ENCODE data around the gene ZNF407.

The ZNF407 gene

DNA sequence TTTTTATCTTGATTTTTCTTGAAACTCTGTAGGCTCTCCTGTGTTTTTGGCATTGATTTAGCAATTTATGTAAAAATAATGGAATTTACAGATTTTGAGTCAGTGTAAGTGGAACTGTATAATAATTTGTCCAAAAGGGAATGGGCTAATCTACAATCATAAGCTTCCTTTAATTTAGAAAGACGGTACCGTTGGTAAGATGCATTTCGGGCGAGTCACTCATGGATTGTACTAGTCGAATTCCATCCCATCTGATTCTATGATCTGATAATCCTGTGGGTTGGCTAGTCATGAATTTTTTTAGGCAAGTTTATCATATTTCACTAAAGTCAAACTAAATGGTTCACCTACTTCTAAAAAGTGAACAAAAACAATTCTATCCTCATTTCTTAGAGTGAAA, 133.4 kb downstream of the ZNF407 start:
- no peak for DNase-seq

DNA sequence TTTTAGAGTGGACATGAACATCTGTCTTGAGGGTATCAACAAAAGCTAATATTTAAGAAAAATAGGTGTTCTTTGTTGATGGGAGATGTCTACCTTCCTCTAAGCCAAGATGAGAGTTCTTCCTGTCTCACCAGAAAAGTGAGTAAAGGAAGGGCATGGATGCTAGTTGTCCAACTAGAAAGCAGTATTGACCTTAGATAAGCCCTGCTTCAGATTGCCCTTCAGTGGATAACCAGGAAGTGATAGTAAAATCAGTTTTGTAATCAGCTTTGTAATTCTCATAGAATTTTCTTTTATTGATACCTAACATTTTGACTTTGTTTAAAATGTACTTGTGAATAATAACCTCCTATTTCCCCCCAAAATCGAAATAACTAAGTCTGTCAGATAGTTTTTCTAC, 134.7 kb downstream of the ZNF407 start:
- DNase-seq = no peak

DNA sequence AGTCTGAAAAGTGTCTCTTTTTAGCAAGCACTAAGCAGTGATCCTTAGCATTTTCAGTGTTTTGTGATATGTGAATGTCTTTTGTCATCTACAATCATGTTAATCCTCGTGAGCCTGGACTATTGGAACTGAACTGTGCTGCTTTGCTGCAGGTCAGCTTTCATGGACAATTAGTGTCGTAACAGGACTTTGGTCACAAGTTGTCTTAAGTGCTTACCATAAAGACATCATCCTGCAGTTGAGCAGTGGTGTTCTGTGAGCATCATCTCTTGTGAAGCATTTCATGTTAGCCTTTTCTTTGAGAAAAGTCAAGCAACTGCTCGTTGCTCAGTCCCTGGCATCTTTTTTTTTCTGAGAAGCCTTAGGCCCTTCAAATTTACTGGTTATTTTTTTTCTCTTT, 135.9 kb downstream of the ZNF407 start:
- no peak for DNase-seq

DNA sequence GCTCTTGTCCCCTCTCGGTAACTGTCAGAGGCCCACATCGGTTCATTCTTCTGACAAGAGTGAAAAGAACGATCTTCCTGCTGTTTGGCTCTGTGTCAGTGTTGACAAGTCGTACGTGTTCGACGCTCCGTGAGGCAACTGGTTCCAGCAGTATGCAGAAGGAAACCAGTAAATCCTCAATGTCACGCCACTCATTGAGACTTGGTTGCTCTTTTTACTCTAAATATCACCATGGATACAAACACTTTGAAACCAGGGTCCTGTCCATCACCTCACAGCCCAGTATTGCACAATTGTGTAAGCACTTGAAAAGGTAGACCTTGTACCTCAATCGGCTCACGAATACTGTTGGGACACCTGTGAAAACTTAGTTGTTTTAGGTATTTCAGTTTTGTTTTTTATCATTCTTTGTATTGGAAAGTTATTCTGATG, 136.4 kb downstream of the ZNF407 start:
- DNase-seq = no peak

DNA sequence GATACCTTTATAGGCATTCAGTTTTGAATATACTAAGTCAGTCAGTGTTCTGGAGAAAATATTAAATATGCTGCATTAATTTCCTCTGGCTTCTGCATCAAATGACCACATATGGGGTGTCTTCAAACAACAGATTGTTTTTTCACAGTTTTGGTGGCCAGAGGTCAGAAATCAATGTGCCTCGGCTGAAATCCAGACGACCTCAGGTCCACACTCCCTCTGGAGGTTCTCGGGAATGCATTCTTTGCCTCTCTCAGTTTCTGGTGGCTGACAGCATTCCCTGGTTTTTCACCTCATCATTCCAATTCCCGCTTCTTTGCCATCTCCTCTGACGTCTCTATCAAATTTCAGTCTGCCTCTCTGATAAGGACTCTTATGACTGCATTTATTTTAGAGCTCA, 142.3 kb downstream of the ZNF407 start:
- DNase-seq = no peak

DNA sequence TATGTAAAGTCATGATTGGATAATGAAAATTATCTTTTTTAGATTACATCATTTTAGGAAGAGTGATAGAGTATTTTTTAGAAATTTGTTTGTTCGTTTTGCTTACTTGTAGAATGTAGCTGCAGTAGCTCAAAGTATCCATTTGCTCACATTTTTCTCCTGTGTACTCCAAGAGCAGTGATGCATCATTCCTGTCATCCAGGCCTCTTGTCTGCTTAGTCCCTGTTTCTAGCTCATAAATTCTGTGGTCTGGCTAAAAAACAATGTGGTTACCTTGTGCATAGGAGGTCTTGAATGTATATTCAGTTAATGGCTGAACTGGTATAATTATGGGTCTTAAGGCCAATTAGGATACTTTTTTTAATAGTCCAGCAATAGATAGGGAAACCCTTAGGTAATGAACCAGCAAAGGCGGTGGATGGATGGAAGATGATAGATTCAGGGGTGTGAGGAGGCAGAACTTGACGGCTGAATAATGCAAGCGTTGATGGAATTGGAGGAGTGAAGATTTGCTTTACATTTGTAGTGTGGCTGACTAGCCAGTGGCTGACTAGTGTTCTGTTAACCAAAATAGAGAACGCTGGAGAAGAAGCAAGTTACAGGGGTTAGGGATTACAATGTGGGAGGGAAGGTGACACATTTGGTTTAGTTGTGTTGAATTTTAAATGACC, 145.0 kb downstream of the ZNF407 start:
- DNase-seq = no peak

DNA sequence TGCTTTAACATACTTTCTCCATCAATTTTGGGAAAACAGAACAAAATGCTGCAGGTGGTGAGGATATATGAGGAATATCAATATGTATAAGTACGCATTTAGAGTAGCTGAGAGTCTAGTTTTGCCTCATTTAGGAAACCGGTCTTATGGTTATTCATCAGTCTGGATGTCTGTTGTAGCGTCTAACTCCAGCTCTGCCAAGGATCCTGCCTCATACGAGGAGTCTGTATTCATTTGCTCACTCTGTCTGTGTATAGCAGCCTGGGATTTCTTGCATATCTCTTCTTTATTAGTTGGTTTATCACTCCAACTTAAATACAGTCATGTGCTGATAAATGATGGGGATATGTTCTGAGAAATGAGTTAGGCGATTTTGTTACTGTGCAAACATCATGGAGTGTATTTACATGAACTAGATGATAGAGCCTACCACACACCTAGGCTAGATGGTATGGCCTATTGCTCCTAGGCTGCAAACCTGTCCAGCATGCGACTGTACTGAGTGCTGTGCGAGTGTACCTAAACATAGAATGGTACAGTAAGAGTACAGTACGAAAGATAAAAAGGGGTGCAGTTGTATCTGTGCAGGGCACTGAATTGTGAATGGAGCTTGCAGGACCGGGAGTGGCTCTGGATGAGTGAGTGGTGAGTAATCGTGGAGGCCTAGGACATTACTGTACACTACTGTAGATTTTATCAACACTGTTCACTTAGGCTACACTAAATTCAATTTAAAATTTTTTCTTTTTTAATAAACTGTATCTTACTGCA, 148.1 kb downstream of the ZNF407 start:
- DNase-seq = no peak

DNA sequence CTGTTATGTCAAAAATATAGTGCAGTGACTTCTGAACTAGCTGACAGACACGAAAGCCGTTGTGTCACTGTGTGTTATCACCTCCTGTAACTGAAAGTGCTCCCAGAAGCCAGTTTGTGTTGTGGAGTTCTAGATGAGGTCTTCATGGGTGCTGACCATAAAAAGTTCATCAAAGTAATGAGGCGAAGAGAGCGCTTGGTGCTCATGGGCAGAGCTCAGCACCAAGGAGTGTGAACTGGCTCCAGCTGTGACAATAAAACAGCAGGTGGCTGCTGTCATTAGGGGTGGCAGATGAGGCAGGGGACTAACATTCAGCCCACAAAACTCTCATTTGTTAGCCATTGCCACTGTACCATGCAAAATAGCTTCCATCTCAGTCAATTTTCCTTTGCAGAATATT, 151.1 kb downstream of the ZNF407 start:
- no peak for DNase-seq

DNA sequence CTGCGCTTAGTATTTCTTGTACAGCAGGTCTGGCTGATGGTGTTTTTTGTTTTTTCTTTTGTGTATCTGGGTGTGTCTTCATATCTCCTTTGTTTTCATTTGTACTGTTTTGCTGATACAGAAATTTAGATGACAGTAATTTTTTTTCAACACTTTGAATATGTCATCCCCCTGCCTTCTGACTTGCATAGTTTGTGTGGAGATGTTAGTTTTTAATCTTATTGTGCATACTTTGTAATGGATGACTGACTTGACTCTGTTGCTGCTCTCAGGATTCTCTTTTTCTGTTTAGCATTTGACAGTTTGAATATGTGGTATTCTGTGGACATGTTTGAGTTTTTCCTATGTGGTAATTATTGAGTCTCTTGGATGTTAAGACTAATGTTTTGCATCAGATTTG, 161.3 kb downstream of the ZNF407 start:
- no peak for DNase-seq

DNA sequence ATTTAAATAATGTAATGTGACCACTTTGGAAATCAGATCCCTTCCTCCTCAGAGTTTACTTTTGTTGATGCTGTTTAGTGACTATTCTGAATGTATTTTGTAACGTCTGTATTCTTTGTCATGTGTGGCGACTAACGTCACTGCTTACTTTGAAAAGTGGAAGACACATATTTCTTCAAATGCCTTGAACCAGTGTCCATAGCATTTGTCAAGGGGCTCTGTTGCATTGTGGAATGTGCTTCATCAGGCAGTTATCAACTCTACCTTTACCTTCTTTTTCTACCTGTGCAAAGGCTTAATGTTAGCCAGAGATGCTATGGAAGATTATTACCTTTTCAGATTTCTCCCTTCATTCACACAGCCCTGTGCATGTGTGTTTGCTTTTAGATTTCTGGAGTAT, 162.4 kb downstream of the ZNF407 start:
- no peak for DNase-seq

DNA sequence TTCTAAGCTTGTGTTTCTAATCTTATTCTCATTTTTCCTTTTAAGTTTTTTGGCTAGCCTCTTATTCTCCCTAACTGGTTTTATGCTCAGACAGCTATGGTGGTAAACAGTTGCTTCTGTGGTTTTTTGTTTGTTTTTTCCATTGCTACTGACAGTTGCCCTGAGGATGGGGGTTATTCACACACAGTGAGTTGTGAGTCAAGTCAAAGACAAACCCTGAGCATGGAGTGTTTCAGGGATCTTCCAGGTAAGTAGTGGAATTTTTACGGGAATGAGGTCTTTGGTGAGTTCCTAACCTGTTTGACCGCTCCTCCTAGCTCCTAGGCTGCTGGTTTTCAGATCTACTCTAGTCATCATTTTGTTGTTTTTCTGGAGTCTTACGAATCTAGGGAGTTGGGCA, 162.8 kb downstream of the ZNF407 start:
- no peak for DNase-seq

DNA sequence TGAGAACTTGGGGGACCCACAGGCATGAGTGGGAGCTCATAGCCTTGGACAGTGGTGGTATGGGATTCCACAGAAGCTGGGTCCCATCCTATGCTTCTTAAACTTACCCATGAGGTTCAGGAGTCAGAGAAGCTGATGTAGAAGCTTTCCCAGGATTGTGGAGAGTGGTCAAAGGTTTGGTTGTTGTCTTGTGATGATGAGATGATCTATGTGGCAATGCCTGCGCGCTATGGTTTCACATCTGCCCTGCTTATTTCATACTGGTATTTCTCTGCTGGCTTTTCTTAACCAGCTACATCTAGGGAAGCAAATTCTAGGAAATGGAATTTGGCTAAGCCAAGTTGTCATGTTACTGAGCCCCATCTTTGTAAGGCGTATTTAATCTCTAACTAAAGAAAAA, 168.6 kb downstream of the ZNF407 start:
- no peak for DNase-seq

DNA sequence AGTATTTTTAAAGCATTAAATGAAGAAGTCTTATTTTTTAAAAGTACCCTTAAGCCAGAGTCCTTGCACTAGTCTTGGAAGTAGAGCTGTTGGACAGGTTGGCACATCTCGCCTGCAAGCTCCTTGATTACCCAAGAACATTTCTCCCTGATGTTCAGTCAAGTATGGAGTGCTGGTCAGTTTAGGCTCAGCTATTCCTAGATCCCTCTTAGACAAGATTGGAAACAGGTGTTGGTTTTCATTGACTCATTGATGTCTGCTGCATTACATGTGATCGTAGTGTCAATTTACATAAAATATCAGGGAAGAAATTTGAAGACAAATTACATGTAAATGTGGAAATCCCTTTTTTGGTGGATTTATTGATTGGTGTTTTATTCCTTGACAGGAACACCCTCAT, 170.4 kb downstream of the ZNF407 start:
- DNase-seq = no peak

DNA sequence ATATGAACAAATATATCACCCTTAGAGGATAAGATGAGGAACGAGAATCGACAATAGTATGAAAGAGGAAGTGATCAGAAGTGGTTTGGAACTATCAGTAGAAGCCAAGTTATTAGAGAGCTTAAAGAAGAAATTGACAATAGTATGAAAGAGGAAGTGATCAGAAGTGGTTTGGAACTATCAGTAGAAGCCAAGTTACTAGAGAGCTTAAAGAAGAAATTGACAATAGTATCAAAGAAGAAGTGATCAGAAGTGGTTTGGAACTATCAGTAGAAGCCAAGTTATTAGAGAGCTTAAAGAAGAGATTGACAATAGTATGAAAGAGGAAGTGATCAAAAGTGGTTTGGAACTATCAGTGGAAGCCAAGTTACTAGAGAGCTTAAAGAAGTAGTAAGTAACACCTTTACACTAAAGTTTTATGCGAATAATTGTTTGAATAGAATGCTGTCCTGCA, 175.5 kb downstream of the ZNF407 start:
- DNase-seq = no peak

DNA sequence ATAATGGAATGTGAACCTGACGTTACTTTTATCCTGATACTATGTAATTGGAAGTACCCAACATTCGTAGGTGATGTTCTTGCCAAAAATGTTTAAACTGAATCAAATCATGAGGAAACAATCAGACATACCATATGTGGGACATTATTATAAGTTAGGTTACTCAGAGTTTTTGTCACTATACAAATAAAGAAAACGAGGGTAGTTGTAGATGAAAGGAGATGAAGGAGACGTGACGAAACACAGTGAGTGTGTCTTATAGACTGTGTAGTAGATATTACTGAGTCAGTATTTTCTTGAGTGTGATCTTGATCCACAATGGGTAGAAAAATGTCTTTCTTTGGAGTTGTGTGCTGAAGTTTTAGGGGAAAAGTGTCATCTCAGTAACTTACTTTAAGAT, 176.8 kb downstream of the ZNF407 start:
- DNase-seq = no peak

DNA sequence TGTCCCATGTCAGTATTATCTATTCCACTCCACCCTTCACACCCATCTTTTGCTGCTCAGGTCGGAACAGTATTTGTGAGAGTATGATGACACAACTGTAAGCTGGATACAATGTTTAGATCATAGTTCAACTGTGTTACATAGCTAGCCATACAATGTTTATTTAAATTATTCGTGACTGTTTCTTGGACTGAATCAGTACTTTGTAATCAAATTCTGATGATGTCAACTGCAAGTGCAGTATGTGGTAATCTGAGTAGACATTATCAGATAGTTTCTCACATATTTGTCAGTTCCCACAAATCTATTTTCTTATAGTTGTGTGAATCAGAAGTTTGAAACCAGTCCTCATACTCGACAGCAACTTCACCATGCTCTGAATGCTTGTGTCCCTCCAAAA, 177.6 kb downstream of the ZNF407 start:
- DNase-seq = no peak

DNA sequence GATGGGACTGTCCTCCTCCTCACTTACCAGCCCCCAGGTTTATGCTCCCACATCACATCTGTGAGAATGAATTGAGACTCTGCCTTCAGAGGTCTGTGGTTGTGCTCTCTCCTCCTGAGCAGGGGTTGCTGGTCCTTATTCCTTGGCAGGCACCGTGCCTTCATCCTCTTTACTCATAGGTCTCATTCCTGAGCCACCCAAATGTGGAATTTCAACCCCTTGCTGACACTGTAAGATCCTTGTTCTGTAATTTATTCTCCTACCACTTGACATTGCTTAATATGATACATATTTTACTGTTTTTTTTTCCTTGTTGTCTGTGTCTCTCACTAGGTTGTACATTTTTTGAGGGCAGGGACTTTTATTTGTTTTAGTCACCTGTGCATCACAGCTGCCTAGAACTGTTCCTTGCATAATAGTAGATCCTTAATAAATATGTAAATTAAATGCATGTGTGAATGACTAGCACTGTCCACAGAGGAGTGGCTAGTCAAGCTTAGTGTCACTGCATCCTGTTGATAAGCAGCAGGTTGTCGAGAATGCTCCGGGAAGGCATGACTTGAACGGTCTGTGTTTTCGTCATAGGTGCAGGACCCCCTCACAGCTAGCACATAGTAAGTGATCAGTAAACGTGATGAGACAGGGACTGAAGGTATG, 180.6 kb downstream of the ZNF407 start:
- no peak for DNase-seq

DNA sequence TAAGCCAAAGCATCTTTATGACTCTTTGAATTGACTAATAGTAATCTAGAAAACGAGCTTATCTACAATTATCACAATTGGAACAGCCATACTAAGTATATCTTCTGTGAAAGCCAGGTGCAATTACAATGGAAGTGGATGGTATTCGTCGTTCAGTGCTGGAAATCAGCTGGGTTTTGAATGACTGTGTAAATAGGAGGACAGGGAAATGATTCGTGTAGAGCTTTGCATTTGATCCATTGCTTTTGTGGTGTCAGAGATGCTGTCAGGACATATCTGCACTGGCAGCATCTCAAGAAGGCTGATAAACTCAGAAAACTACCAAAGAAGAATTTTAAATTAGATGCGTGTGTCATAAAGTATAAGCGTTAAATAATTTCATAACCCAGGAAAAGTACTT, 187.1 kb downstream of the ZNF407 start:
- peak in 1 of 5 experiments; percentile 19 for DNase-seq

DNA sequence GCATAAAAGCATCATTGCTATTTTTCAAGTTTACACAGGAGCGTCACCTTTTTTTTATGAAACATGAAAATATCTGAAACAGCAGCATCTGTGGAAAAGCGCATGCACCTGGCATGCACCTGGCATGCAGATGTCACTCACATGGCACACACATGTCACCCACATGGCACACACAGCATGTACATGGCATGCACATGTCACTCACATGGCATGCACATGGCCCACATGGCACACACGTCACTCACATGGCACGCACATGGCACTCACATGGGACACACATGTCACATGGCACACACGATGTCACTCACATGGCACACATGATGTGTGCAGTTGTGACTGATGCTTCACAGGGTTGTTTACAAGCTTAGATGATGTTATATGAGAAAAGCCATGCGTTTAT, 188.0 kb downstream of the ZNF407 start:
- DNase-seq = no peak

DNA sequence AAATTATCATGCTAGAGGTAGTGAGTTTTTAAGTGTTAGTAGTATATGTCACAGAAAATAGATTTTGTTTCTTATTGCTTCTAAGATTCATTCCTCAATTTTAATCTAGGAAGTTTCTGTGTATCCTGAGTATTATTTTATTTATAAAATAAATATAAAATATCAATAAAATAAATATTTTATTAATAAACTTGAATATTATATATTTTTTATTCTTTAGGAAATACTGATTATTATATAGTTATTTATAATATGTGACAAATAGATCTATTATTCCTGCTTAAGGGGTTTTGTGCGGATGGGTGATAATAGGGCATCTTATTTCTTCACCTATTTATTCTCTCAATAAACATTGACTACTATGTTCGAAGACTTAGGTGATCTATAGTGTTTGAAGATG, 191.0 kb downstream of the ZNF407 start:
- no peak for DNase-seq

DNA sequence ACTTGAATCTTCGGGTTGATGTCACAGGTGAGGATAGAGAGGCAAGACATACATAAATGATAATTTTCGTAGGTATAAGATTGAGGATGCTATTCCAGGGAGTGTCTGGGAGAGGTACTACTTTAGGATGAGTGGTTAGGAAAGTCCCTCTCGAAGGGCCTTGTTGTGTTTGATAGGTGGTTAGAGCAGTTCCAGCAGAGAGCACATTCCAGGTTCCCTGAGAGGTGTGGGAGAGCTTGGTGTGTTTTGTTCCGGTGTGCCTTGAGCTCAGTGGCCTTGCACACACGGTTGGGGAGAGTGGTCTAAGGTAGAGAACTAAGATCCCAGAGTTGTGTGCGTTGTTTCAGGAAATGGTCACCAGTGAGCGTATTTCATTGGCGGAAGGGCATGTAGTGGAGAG, 191.4 kb downstream of the ZNF407 start:
- DNase-seq = no peak

DNA sequence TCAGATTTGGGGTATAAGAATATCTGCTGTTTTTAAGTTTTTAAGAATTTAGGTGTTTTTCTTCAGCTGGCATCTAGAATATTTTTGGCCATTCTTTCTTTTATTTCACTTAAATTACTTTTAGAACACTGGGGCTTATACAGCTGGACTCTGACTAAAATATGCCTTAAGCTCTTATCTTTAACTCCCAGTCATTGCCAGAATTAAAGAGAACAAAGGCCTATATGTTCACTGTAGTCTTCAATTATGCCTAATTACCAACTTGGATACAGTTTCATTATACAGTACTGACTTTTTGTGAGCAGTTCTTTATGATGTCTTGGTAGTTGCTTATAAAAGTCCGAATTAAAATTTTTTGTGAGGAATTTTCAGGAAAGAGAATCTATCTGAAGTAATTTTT, 192.8 kb downstream of the ZNF407 start:
- no peak for DNase-seq

DNA sequence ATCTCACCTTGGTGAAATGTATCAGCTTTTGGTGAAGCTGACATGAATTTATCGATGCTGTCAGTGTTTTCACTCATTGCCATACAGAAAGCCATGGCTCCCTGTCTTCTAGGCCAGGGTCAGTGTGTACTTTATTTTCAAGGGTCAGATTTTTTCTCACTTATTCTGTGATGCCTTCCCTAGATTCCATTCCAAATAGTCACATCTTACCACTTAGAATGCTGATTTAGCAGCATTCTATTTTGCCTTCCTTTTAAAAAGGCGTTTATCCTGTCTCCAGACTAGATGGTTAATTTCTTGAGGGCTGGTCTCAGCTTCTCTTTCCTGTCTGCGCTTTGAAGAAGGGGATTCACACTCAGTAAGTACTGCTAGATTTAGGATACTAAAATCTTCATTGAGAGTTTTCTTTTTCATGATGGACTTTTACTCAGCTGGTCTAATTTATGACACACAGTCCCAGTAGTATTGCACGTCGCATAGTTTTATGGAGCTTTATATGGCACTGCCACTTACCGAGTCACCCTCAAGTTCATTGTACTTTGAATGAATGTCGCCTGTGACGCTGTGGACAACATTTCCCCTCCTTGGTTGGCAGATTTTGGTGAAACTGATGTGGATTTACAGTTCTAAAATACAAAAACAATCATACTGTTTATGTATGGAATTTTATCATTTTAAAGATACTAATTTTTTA, 194.0 kb downstream of the ZNF407 start:
- DNase-seq = no peak

All from T-helper 2 cell (primary cell).